Tibial nerve (tissue), 3 donors: ENCODE measurements around the gene PATE4.

Experiments used
- POLR2A ChIP-seq, 2 donors: fragments of 450-650 bp; IDR thresholded peaks; one replicate each; pipeline ENCODE4 v1.6.1; 2017; ENCODE audit warnings: antibody characterized with exemption in 2 of 2, mild to moderate bottlenecking in 2 of 2, moderate library complexity in 2 of 2
- TF ChIP-seq, protein P1 (sequence below), 5 experiments: fragments of 200-600 bp in 3 of 5; fragments of 450-650 bp in 2 of 5; sonication (generic) in 3 of 5; IDR thresholded peaks; one replicate each; pipeline ENCODE4 v1.5.1; 2016 to 2019; ENCODE audit warnings: antibody characterized with exemption in 5 of 5, mild to moderate bottlenecking in 3 of 5, moderate library complexity in 2 of 5

DNA sequence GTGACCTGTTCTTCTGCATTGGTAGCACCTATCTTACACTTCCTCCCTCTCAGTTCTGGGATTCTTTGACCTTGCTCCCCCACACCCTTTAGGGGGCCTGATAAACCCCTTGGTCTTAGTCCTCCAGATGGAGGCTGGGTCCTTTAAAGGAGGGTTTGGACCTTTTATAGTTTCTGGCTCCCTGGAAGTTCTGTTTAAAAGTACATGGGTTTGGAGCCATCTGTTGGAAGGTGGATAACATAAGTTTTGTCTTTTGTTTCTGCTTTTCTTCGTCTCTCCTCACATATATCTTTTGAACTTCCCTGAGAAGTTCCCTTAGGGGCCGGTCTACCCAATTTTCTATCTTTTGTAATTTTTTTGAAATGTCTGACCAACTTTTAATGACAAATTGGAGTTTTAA, 36.4 kb downstream of the PATE4 start:
- TF ChIP-seq POLR2A (IDR thresholded peaks at IDR 0.05) = no peak
- TF ChIP-seq, protein P1, sequence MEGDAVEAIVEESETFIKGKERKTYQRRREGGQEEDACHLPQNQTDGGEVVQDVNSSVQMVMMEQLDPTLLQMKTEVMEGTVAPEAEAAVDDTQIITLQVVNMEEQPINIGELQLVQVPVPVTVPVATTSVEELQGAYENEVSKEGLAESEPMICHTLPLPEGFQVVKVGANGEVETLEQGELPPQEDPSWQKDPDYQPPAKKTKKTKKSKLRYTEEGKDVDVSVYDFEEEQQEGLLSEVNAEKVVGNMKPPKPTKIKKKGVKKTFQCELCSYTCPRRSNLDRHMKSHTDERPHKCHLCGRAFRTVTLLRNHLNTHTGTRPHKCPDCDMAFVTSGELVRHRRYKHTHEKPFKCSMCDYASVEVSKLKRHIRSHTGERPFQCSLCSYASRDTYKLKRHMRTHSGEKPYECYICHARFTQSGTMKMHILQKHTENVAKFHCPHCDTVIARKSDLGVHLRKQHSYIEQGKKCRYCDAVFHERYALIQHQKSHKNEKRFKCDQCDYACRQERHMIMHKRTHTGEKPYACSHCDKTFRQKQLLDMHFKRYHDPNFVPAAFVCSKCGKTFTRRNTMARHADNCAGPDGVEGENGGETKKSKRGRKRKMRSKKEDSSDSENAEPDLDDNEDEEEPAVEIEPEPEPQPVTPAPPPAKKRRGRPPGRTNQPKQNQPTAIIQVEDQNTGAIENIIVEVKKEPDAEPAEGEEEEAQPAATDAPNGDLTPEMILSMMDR (IDR thresholded peaks at IDR 0.05) = no peak
